ENCODE measurements around the gene CPED1. TPM values are rescaled to one million over a fixed set of nuclear protein-coding genes. Genes with fewer than 3 reads are reported as not detected.

Gene CPED1
- total RNA-seq, 1 experiment from 2014 or later, result 0.13 TPM

GRCh38 chr7:121137580-121137979, 149.1 kb downstream of the CPED1 start:
- Histone ChIP-seq H3K56ac (ENCODE audit: insufficient read length, low read depth, low read length) (no peak overlapping the region), H3K23me2 (ENCODE audit: insufficient read length, low read depth, low read length, poor library complexity, severe bottlenecking) (no peaks in the 10 kb centered on the region), H3K27ac (ENCODE audit: insufficient read length, low read depth, low read length) (no peak overlapping the region), H3K9me3 (ENCODE audit: control insufficient read depth, low read depth, low read length) (no peaks in the 10 kb centered on the region), H3K79me1 (ENCODE audit: insufficient read depth, low read depth, low read length, poor library complexity, severe bottlenecking) (no peaks in the 10 kb centered on the region), H3K4me1 (ENCODE audit: insufficient read depth, low read length) (no peaks in the 10 kb centered on the region), H3K27me3 (ENCODE audit: insufficient read depth, low read length) (no peaks in the 10 kb centered on the region), H2AK5ac (ENCODE audit: insufficient read length, low read length) (no peak overlapping the region), H2BK20ac (ENCODE audit: low read depth, low read length, poor library complexity, severe bottlenecking) (no peak overlapping the region), H3K4ac (ENCODE audit: low read depth, low read length) (no peak overlapping the region), H3K9ac (ENCODE audit: extremely low read depth, insufficient read length, low read length) (no peak overlapping the region), H4K20me1 (ENCODE audit: control insufficient read depth, insufficient read depth, insufficient read length) (no peaks in the 10 kb centered on the region), H4K91ac (ENCODE audit: insufficient read length, low read depth, low read length) (no peak overlapping the region), H2BK15ac (ENCODE audit: low read depth, low read length) (no peak overlapping the region), H3K18ac (ENCODE audit: insufficient read length, low read depth, low read length) (no peak overlapping the region), H3T11ph (ENCODE audit: low read length) (no peak overlapping the region), H2BK12ac (ENCODE audit: insufficient read length, low read depth, low read length) (no peak overlapping the region), H4K8ac (replicated peaks; ENCODE audit: insufficient read length, low read depth, low read length) (no peak overlapping the region), H3K4me2 (ENCODE audit: insufficient read depth, insufficient read length, low read length) (no peak overlapping the region), H2BK120ac (ENCODE audit: low read depth, low read length, poor library complexity, severe bottlenecking) (no peak overlapping the region), H2BK5ac (ENCODE audit: insufficient read length, low read length) (no peak overlapping the region), H3K79me2 (ENCODE audit: insufficient read depth, low read length) (no peaks in the 10 kb centered on the region), H3K14ac (ENCODE audit: insufficient read depth, low read length) (no peak overlapping the region), H4K5ac (ENCODE audit: insufficient read length, low read depth, low read length) (no peak overlapping the region), H3K23ac (ENCODE audit: insufficient read length, low read depth, low read length) (no peak overlapping the region), H2AFZ (ENCODE audit: low read length) (no peak overlapping the region)
- Mint-ChIP-seq H3K4me3 (no peak overlapping the region), H3K27me3 (ENCODE audit: low read depth) (no peaks in the 10 kb centered on the region), H3K27ac (no peak overlapping the region), H3K9me3 (no peaks in the 10 kb centered on the region), H3K36me3 (ENCODE audit: insufficient read depth in 1 of 3, low read depth in 3 of 3) (no peaks in the 10 kb centered on the region), H3K4me1 (no peaks in the 10 kb centered on the region)
- no peak for DNase-seq
- no peak for TF ChIP-seq CTCF (conservative IDR thresholded peaks at IDR 0.05)
- WGBS (ENCODE audit: extremely low coverage, insufficient read length, low lambda C conversion rate), result no CpG with 5 or more reads among the region's 2 CpGs

Measured in H9 (cell line).